ENCODE data around the gene CYBC1. TPM values are rescaled to one million over a fixed set of nuclear protein-coding genes. Genes with fewer than 3 reads are reported as not detected.

CYBC1 gene
- total RNA-seq, 1 experiment from 2014 or later: 95.4 TPM

DNA sequence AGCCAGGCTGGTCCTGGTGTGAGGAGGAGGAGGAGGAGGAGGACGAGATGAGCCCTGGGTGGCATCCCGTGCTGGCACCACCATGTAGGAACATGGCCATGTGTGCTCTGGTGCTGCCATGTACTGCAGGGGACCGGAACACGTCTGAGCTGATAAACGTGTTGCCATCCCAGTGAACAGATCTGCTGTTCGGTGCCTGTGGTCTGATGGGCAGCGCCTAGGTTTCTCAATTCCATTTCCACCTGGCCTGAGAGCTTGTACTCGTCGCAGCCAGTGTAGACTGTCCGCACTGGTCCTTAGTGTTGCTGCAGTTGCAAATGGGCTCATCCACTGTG is 40.6 kb upstream of the CYBC1 start:
- no TSS peak for BruUV-seq (replicated peaks)
- ATAC-seq (no peak), DNase-seq (ENCODE audit: low read depth, low spot score) (no peak)
- Histone ChIP-seq H3K27me3 (ENCODE audit: insufficient read depth, low read length) (no peaks in the 10 kb centered on the region), H3K9me3 (ENCODE audit: control insufficient read depth in 1 of 2, insufficient read depth in 1 of 2, low read depth in 1 of 2, low read length in 2 of 2) (no peaks in the 10 kb centered on the region), H3K9me2 (ENCODE audit: insufficient read depth) (no peaks in the 10 kb centered on the region), H3K36me3 (ENCODE audit: control insufficient read depth in 1 of 2, insufficient read depth in 2 of 2, low read length in 2 of 2) (peaks cover 6 to 7% of the 10 kb centered on the region in 2 experiments; a peak in 1 of 4 replicates), H4K20me1 (ENCODE audit: insufficient read depth) (no peaks in the 10 kb centered on the region), H2AFZ (ENCODE audit: low read depth, low read length, poor library complexity, severe bottlenecking) (no peak overlapping the region), H3K9ac (ENCODE audit: low read length) (no peak overlapping the region), H3K27ac (ENCODE audit: low read depth, low read length) (no peak overlapping the region), H3K4me1 (ENCODE audit: control insufficient read depth in 1 of 2, insufficient read depth in 2 of 2, low read length in 2 of 2) (peaks cover 31 to 39% of the 10 kb centered on the region in 2 experiments), H3K79me2 (ENCODE audit: insufficient read depth, low read length) (no peaks in the 10 kb centered on the region), H3K4me3 (replicated peaks in 1 of 2; ENCODE audit: low read depth in 1 of 2, low read length in 2 of 2) (no peak overlapping the region), H3K4me2 (ENCODE audit: low read length) (no peak overlapping the region)
- POLR2A ChIA-PET: no interaction called here
- TF ChIP-seq ELF1 (IDR thresholded peaks at IDR 0.05; ENCODE audit: borderline replicate concordance, low read depth) (no peak), MAX (IDR thresholded peaks at IDR 0.05) (no peak), SP1 (IDR thresholded peaks at IDR 0.05; ENCODE audit: low read depth) (no peak), ZFX (IDR thresholded peaks at IDR 0.05) (no peak), FOSL1 (IDR thresholded peaks at IDR 0.05; ENCODE audit: low read depth) (no peak), JUND (IDR thresholded peaks at IDR 0.05) (no peak), YY1 (IDR thresholded peaks at IDR 0.05; ENCODE audit: extremely low read depth, insufficient replicate concordance, low read depth, low read length) (no peak), SRF (IDR thresholded peaks at IDR 0.05; ENCODE audit: low read depth) (no peak), EZH2 (IDR thresholded peaks at IDR 0.05) (no peak), TCF7L2 (IDR thresholded peaks at IDR 0.05; ENCODE audit: borderline replicate concordance, extremely low read depth, insufficient read depth, insufficient read length) (no peak), POLR2AphosphoS5 (IDR thresholded peaks at IDR 0.05; ENCODE audit: low read depth, low read length) (no peak), SIN3A (IDR thresholded peaks at IDR 0.05; ENCODE audit: low read depth) (no peak), ZNF274 (IDR thresholded peaks at IDR 0.05; ENCODE audit: low read depth, low read length) (no peak), POLR2A (IDR thresholded peaks at IDR 0.05; ENCODE audit: borderline replicate concordance, extremely low read depth, insufficient read depth, insufficient read length) (no peak), CEBPB (IDR thresholded peaks at IDR 0.05; ENCODE audit: low read depth) (no peak), EZH2phosphoT487 (IDR thresholded peaks at IDR 0.05; ENCODE audit: borderline replicate concordance) (no peak), EGR1 (IDR thresholded peaks at IDR 0.05; ENCODE audit: low read depth) (no peak), RAD21 (IDR thresholded peaks at IDR 0.05; ENCODE audit: low read depth) (no peak)
- TF ChIP-seq, protein P1, sequence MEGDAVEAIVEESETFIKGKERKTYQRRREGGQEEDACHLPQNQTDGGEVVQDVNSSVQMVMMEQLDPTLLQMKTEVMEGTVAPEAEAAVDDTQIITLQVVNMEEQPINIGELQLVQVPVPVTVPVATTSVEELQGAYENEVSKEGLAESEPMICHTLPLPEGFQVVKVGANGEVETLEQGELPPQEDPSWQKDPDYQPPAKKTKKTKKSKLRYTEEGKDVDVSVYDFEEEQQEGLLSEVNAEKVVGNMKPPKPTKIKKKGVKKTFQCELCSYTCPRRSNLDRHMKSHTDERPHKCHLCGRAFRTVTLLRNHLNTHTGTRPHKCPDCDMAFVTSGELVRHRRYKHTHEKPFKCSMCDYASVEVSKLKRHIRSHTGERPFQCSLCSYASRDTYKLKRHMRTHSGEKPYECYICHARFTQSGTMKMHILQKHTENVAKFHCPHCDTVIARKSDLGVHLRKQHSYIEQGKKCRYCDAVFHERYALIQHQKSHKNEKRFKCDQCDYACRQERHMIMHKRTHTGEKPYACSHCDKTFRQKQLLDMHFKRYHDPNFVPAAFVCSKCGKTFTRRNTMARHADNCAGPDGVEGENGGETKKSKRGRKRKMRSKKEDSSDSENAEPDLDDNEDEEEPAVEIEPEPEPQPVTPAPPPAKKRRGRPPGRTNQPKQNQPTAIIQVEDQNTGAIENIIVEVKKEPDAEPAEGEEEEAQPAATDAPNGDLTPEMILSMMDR (IDR thresholded peaks at IDR 0.05 in 2 of 3, conservative IDR thresholded peaks at IDR 0.05 in 1 of 3; ENCODE audit: borderline replicate concordance in 1 of 3, insufficient read depth in 1 of 3, low read depth in 2 of 3, low read length in 2 of 3): no peak
- TF ChIP-seq, protein P2, sequence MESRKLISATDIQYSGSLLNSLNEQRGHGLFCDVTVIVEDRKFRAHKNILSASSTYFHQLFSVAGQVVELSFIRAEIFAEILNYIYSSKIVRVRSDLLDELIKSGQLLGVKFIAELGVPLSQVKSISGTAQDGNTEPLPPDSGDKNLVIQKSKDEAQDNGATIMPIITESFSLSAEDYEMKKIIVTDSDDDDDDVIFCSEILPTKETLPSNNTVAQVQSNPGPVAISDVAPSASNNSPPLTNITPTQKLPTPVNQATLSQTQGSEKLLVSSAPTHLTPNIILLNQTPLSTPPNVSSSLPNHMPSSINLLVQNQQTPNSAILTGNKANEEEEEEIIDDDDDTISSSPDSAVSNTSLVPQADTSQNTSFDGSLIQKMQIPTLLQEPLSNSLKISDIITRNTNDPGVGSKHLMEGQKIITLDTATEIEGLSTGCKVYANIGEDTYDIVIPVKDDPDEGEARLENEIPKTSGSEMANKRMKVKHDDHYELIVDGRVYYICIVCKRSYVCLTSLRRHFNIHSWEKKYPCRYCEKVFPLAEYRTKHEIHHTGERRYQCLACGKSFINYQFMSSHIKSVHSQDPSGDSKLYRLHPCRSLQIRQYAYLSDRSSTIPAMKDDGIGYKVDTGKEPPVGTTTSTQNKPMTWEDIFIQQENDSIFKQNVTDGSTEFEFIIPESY (IDR thresholded peaks at IDR 0.05; ENCODE audit: extremely low read depth, insufficient replicate concordance, low read length): no peak
- RAD21 ChIA-PET (ENCODE audit: low non-redundant PET in 1 of 2, low total read pairs in 2 of 2, uncharacterized antibody in 2 of 2, unreplicated experiment in 2 of 2): no interaction called here
- intact Hi-C loops (cut with micrococcal nuclease): loop anchor here (5.0 kb wide), 1 partner anchor 36 kb away; no protein-coding TSS in a partner anchor
- CTCF ChIA-PET: no interaction called here

Measured in HCT116 (cell line).